Gastroesophageal sphincter (tissue), 4 donors: Measurements from ENCODE around the gene ARPP19. TPM values are rescaled to one million over a fixed set of nuclear protein-coding genes. Genes with fewer than 3 reads are reported as not detected.

Experiments used
- ATAC-seq: fragments of 150-250 bp; one replicate; pipeline ENCODE4 v1.9.1; 2016; ENCODE audit warnings: mild to moderate bottlenecking, moderate library complexity
- H3K27ac ChIP-seq, 4 donors: fragments of 200-600 bp; sonication (generic) in 3 of 4; 1 replicate in 3 of 4; 2 replicates in 1 of 4; pipeline ENCODE4 v1.5.1; 2016 to 2019
- H3K27me3 ChIP-seq: fragments of 200-600 bp; sonication (generic); one replicate; pipeline ENCODE4 v1.5.1; 2019
- H3K36me3 ChIP-seq, 2 donors: fragments of 200-600 bp; sonication (generic); one replicate each; pipeline ENCODE4 v1.5.1; 2019; ENCODE audit warnings: control low read depth in 1 of 2
- H3K4me1 ChIP-seq, 3 donors: fragments of 200-600 bp; sonication (generic); 1 replicate in 2 of 3; 2 replicates in 1 of 3; pipeline ENCODE4 v1.5.1; 2016 to 2019; ENCODE audit warnings: control low read depth in 2 of 3
- H3K4me3 ChIP-seq, 2 donors: fragments of 200-600 bp; sonication (generic); one replicate each; pipeline ENCODE4 v1.5.1; 2019; ENCODE audit warnings: mild to moderate bottlenecking in 1 of 2, moderate library complexity in 1 of 2
- H3K9me3 ChIP-seq, 3 donors: fragments of 200-600 bp; sonication (generic); one replicate each; pipeline ENCODE4 v1.5.1; 2017 to 2019; ENCODE audit warnings: control low read depth in 2 of 3
- CTCF ChIP-seq, 4 experiments: fragments of 200-600 bp in 2 of 4; fragments of 450-650 bp in 2 of 4; sonication (generic) in 1 of 4; IDR thresholded peaks; one replicate each; pipeline ENCODE4 v1.5.1; 2017 to 2019; ENCODE audit warnings: antibody characterized with exemption in 4 of 4, mild to moderate bottlenecking in 2 of 4, moderate library complexity in 2 of 4
- EP300 ChIP-seq: sonication (generic); formaldehyde crosslinking; IDR thresholded peaks from one replicate; pipeline ENCODE4 v1.6.1; 2017; ENCODE audit warnings: antibody characterized with exemption, mild to moderate bottlenecking
- POLR2A ChIP-seq, 2 donors: fragments of 450-650 bp; IDR thresholded peaks; one replicate each; pipeline ENCODE4 v1.6.1; 2017; ENCODE audit warnings: antibody characterized with exemption in 2 of 2, mild to moderate bottlenecking in 2 of 2, moderate library complexity in 1 of 2
- POLR2AphosphoS5 ChIP-seq: sonication (generic); formaldehyde crosslinking; IDR thresholded peaks from one replicate; pipeline ENCODE4 v1.6.1; 2017; ENCODE audit warnings: antibody characterized with exemption
- WGBS, 2 donors: methylation state at CpG; one replicate each; pipeline ENCODE4 v1.1.5; 2018; ENCODE audit warnings: low coverage in 1 of 2; 5-methylcytosine and 5-hydroxymethylcytosine counted together
- total RNA-seq, 4 donors: library from RNA; depleted of rRNA; stranded (reverse); fragments of >200 nt; gene quantifications; one replicate each; pipeline ENCODE4 v1.1.0, GENCODE V29; 2016

The ARPP19 gene
- total RNA-seq, 4 donors from 2014 or later, result 172 to 226 (median 193) TPM

- no peaks in the 10 kb centered on the region for H3K27me3 ChIP-seq
- no peak for TF ChIP-seq CTCF (IDR thresholded peaks at IDR 0.05)
- TF ChIP-seq POLR2A (IDR thresholded peaks at IDR 0.05), result no peak
- no peak for TF ChIP-seq POLR2AphosphoS5
- no peak for TF ChIP-seq EP300
Observed at GRCh38 chr15:52559022-52559421, 9.8 kb downstream of the ARPP19 start.

GRCh38 chr15:52558196-52558595 lies 10.6 kb downstream of the ARPP19 start:
- no peaks in the 10 kb centered on the region for H3K27me3 ChIP-seq
- H3K27ac ChIP-seq, result no peak overlapping the region
- no peak for ATAC-seq
- no peak for TF ChIP-seq POLR2A (IDR thresholded peaks at IDR 0.05)
- TF ChIP-seq CTCF (IDR thresholded peaks at IDR 0.05), result no peak
- TF ChIP-seq EP300, result no peak
- TF ChIP-seq POLR2AphosphoS5, result no peak
- H3K4me3 ChIP-seq, result no peak overlapping the region
- H3K9me3 ChIP-seq, result no peaks in the 10 kb centered on the region
- WGBS, 2 donors, result 69 to 92% methylated on average over 4 to 5 of the region's 5 CpGs
- H3K36me3 ChIP-seq, result peaks cover 0 to 15% of the 10 kb centered on the region in 2 donors
- H3K4me1 ChIP-seq, result peaks cover 12 to 90% (median 17%) of the 10 kb centered on the region in 3 donors

More at GRCh38 chr15:52559022-52559421, 9.8 kb downstream of the ARPP19 start:
- H3K27ac ChIP-seq, result no peak overlapping the region
- peaks cover 0 to 9% of the 10 kb centered on the region in 2 donors for H3K36me3 ChIP-seq
- WGBS, 2 donors, result 73 to 90% methylated on average over 5 to 6 of the region's 6 CpGs
- H3K9me3 ChIP-seq, result no peaks in the 10 kb centered on the region
- H3K4me3 ChIP-seq, result no peak overlapping the region
- no peak for ATAC-seq
- peaks cover 14 to 90% (median 18%) of the 10 kb centered on the region in 3 donors for H3K4me1 ChIP-seq

DNA sequence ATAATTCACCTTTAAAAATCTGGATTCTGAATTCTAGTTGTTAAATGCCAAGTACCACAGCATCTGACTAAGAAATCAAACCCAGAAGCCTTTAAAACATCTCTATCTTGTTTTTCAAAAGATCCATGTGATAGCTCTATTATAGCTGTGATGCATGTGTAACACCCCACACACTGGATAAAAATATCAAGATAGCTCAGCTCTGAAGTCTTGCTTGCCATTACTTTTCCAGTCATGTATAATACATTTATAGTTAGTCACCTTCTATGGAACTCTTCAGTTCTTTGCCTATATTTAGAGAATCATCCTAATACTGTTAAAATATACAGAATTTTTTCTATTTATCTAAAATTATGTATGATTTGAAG lies 11.6 kb downstream of the ARPP19 start:
- ATAC-seq, result no peak
- Histone ChIP-seq H3K4me3 (no peak overlapping the region), H3K27ac (no peak overlapping the region), H3K36me3 (peaks cover 0 to 23% of the 10 kb centered on the region in 2 donors), H3K4me1 (peaks cover 12 to 88% (median 17%) of the 10 kb centered on the region in 3 donors), H3K9me3 (no peaks in the 10 kb centered on the region), H3K27me3 (no peaks in the 10 kb centered on the region)
- no peak for TF ChIP-seq POLR2A (IDR thresholded peaks at IDR 0.05)
- no peak for TF ChIP-seq CTCF (IDR thresholded peaks at IDR 0.05)
- no peak for TF ChIP-seq POLR2AphosphoS5
- TF ChIP-seq EP300, result no peak

DNA sequence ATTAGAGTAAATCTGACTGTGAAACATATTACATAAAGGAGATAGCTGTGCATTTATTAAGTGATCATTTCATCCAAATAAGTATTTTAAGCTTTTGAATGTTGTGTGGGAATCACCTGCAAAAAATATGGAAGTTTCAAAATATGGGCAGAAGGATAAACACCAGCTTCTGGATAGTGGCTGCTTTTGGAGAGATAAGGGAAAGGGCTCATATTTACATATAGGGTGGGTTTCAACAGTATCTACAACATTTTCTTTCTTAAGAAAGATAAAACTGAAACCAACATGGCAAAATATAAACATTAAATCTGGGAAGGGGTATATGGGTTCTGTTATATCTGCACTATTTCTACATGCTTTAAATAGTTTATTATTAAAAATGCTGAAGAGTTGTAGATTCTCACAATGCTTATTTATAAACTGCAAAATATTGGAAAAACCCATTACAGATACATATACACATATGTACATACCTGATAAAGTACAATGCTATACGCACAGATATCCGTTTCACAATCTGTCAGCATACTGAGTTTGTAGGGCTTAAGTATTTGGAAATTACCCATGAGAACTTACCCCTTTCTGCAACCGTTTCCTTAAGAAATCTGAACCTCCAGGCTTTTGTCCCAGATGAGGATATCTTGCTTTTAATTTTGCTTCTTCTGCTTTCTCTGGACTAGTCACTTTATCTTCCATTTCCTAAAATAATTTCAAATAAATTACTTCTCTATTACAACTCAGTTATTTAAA lies 12.1 kb downstream of the ARPP19 start:
- Histone ChIP-seq H3K4me3 (no peak overlapping the region), H3K27ac (no peak overlapping the region), H3K36me3 (peaks cover 0 to 28% of the 10 kb centered on the region in 2 donors), H3K9me3 (no peaks in the 10 kb centered on the region), H3K4me1 (peaks cover 12 to 83% (median 17%) of the 10 kb centered on the region in 3 donors), H3K27me3 (no peaks in the 10 kb centered on the region)
- TF ChIP-seq EP300, result no peak
- TF ChIP-seq CTCF (IDR thresholded peaks at IDR 0.05), result no peak
- no peak for TF ChIP-seq POLR2AphosphoS5
- TF ChIP-seq POLR2A (IDR thresholded peaks at IDR 0.05), result no peak
- WGBS, 2 donors, result 56 to 64% methylated on average over 3 of the region's 3 CpGs
- no peak for ATAC-seq

DNA sequence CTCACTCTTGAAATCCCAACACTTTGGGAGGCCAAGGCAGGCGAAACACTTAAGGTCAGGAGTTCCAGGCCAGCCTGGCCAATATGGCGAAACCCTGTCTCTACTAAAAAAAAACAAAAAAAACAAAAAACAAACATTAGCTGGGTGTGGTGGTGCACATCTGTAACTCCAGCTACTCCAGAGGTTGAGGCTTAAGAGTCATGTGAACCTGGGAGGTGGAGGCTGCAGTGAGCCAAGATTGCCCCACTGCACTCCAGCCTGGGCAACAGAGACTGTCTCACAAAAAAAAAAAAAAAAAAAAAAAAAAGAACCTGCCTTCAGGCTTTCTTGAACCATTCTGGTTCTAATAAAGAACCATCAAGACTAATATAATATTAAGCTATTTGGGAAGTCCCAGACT lies 16.5 kb downstream of the ARPP19 start:
- Histone ChIP-seq H3K27me3 (no peaks in the 10 kb centered on the region), H3K4me1 (peaks cover 4 to 40% (median 6%) of the 10 kb centered on the region in 3 donors), H3K36me3 (peaks cover 0 to 67% of the 10 kb centered on the region in 2 donors), H3K27ac (no peak overlapping the region), H3K9me3 (no peaks in the 10 kb centered on the region), H3K4me3 (no peak overlapping the region)
- 50% methylated on average over 2 of the region's 2 CpGs; no CpG with 5 or more reads in 1 of the 2 donors for whole genome bisulfite sequencing, 2 donors
- no peak for ATAC-seq
- TF ChIP-seq CTCF (IDR thresholded peaks at IDR 0.05), result no peak
- no peak for TF ChIP-seq POLR2A (IDR thresholded peaks at IDR 0.05)
- TF ChIP-seq EP300, result no peak
- TF ChIP-seq POLR2AphosphoS5, result no peak
